NCI-H2196 treated with DMSO at 0.1 percent for 48 hours (cell line): ENCODE measurements around the gene RPL5.

Source experiments
- DNase-seq: peaks from one replicate; lab custom pipeline; 2025; ENCODE audit not compliant: unreplicated experiment; lab: John Stamatoyannopoulos, UW

Gene RPL5

GRCh38 chr1:92854101-92854785, 22.4 kb downstream of the RPL5 start:
- no peak for DNase-seq

DNA sequence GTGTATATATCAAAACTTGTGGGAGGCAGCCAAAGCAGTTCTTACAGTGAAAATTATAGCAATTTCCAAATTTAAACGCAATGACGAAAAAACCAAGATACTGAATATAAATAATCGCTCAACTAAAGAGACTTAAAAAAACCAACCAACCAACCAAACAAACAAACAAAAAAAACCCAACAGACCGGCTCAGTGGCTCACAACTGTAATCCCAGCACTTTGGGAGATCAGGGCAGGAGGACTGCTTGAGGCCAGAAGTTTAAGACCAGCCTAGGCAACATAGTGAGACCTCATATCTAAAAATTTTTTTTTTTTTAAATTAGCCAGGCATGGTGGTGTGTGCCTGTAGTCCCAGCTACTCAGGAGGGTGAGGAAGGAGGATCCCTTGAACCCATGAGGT, 23.4 kb downstream of the RPL5 start:
- no peak for DNase-seq

GRCh38 chr1:92857817-92858216, 26.0 kb downstream of the RPL5 start:
- DNase-seq: no peak

DNA sequence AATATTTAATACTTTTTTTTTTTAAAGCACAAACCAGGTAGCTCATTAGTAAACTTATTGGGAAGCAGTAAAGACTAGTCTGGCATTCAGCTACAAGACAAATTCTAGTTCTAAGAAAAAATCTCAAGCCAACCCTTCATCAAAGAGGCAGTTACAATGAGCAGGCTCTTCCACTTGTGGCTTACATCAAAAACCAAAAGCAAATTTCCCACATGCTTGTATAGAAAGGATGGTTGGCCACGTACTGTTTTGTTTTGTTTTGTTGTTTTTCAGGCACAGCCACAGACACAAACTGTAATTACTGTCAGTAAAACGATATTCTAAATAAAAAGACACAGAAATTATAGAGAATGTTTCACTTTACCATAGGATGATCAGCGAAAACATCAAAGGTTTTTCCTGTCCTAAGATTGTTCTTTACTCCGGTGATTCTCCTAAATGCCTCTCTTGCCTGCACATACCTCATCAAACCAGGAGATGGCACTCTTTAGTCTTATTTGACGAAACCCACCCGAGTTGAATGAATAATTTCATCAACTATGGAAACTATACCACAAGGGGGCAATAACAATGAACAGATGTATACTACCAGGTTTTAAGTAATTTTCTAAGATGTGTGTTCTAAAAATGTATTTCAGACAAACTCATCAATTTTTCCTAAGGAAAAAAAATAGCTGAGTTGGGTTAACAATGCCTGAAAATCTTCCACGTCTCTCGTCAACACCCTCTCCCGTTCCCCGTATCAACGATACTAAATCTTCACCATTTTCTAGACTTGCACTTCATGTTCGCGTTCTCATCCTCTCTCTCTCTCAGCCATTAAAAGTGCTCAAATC, 26.9 kb downstream of the RPL5 start:
- peak; percentile 75 for DNase-seq

DNA sequence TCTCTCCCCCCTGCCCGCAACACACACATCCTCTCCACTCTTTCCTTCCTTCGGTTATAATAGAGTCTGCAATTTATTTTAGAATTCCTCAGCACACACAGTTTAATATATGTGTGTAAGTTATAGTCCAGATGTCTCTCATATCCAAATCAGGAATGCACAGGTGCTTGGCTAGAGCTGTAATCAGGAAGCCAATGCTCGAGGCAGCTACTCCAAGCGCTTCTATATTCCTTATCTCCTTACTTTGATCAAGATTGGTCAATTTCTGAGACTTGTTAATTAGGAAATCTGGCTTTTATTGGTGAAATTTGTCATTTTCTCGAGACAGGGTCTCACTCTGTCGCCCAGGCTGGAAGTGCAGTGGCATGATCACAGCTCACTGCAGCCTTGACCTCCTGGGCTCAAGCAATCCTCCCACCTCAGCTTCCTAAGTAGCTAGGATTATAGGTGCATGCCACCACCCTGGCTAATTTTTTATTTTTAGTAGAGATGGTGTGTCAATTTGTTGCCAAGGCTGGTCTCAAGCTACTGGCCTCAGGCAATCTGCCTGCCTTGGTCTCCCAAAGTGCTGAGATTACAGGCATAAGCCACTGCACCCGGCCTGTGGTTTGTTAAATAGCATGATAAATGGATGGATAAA, 27.7 kb downstream of the RPL5 start:
- DNase-seq: no peak

DNA sequence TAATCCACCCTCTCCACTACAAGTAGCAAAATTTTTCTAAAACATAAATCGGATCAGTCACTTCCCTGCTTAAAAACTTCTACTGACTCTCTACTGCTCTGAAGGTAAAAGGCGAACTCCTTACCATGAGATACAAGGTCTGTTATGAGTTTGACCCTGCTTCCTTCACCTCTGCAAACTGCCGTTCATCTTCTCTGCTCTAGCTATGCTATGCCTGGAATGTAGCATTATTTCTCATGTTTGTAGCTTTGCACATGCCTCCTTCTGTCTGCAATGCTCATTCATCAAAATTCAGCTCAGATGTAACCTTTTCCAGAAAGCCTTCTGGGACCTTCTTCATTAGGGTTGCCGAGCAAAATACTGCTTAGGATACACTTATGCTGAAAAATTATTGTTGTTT, 30.8 kb downstream of the RPL5 start:
- no peak for DNase-seq

DNA sequence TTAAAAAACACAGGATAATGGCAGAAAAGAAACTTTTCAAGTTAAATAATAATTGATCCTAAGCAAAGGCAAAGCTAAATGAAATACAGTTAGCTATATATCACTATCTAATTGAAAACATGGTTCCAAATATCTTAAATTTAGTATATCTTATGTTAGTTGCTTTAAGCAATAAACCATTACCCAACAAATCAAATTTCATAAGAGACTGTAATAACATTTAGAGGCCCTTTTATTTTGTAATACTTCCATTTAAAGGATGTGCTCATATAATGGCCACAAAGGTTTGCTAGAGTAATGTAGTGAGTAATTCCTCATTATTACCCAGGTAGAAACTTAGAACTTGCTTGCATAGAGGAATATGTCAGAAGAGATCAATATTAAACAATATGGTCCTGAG, 32.3 kb downstream of the RPL5 start:
- DNase-seq: no peak

DNA sequence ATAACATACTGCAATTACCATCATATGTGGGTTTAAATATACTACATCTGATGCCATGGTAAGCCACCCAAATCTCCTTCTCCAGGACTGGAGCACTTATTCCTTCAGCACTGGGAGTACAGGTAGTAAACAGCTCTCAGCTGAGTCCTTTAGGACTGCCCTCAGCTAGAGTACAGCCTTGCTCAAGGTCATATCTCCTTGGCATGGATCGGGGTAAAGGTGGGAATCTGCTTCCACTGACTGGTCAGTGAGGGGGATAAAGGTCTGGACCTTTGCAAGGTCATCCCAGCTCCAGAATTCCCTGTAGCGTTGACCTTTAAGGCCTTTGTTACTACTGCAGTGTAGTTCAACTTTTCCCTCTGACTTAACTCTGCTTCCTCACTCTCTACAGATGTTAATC, 38.8 kb downstream of the RPL5 start:
- DNase-seq: no peak

DNA sequence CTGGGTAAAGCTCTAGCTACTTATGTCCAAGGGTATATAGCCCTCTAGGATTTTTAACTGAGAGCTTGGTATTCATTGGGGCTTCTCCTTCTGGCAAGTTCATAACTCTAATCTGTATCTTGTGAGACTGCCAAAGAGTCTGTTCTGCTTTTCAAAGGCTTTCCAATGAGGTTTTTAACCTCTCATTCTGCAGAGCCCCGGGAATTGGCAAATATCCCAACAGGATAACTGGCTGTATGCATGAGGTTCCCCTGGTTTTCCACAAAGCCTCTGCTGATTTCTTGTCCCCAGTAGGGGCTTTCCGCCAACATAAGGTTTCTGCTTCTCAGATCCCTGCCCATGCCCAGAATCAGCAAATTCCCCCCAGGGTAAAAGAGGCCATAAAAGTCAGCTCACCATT, 40.9 kb downstream of the RPL5 start:
- DNase-seq: no peak

DNA sequence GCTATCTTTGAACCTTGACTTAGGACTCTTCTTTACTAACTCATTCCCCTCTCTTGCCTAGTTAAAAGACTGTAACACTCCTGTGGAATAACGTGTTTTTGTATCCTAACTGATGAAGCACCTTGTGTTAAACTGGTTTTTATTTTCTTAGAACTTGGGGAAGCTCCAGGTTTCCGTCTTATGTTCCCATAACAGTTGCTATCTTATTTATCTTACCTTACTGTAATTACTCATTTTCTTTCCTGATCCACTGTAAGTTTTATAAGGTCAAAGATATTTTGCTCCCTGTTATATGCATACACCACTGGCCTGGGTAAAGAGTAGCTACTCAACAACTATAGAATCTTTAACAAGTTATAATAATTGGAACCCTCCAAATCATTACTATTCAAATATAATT, 43.1 kb downstream of the RPL5 start:
- no peak for DNase-seq

DNA sequence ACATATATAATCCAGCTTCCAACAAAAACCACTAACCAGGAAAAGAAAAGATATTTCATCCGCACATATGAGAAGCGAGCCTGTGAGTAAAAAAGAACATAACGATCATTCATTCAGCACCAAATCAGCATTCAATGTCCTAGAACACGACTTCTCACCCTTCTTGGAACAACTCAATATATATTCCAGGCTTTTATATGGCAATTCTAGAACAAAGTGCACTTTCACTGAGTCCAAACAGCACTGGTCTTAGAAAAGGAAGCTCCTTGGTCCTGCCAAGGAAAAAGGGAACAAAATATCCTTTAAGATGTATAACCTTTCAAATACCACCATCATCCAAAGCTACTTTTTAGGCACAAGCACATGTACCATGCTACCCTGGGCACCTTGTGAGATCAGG, 44.5 kb downstream of the RPL5 start:
- no peak for DNase-seq

- DNase-seq: no peak
These were observed 45.4 kb downstream of the RPL5 start for GRCh38 chr1:92877081-92877711.

- peak; percentile 23 for DNase-seq
These were observed 46.0 kb downstream of the RPL5 start for GRCh38 chr1:92877792-92878191.

DNA sequence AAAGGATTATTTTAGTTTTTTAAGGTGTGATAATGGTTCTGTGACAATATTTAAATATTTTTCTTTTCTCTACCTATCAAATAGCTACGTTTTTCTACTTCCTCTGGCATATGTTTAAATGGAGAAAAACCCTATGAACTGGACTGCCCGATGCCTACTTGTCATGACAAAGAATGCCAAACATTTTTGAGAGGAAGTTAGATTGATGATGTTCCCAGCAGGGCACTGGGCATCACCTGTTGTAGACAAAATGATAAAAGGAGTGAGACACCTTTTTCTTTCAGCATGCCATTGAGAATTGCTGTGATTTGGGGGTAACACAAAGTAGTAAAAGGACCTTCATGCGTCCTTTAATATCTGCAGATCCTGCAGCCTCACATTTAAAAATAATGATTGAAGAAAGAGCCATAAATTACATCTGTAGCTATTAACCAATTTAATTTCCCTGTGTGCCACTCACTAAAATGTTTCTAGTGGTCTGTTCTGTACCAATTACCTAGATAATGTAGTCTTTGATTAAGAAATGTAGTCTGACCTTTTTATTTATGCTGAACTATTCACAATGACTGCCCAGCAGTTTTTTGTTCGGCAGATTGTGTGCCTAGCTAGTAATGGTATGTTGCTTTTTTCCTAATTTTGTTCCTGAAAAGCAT, 47.6 kb downstream of the RPL5 start:
- no peak for DNase-seq

DNA sequence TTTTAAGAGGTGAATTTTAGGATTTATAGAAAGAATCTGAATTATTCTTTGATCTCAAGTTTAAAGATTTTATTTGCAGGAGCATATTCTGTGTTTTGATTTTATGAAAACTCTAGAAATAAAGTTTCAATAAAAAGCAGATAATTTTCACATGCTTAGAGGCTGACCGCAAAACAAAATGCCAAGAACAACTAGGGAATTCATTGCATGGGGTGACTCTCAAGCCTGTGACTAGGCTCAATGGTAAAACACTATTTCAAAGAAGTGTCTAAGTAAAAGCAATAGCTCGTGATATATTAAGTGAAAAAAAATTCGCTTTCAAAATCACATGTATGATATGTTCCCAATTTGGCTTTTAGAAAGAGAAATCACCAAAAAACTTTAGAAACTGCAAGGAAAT, 49.6 kb downstream of the RPL5 start:
- no peak for DNase-seq

DNA sequence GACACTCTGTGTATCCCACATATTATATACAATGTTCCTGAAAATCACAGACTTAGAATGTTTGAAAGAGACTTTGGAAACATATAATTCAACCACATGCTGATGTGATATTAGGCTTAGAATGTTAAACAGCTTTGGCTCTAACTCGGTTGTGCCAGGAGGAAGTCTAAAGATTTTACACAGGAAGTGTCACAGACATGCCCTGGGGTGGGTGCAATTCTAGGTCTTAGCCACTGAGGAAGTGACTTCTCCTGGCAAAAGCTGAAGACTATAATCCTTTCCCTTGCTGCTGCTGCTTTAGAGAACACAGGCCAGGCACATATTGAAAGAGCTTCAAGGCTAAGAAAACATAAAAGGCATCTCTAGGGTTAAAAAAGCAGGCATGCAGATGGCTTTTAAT, 51.0 kb downstream of the RPL5 start:
- no peak for DNase-seq

- DNase-seq: no peak
These were observed 51.5 kb downstream of the RPL5 start for GRCh38 chr1:92883297-92883696.

GRCh38 chr1:92884195-92884594, 52.4 kb downstream of the RPL5 start:
- no peak for DNase-seq

DNA sequence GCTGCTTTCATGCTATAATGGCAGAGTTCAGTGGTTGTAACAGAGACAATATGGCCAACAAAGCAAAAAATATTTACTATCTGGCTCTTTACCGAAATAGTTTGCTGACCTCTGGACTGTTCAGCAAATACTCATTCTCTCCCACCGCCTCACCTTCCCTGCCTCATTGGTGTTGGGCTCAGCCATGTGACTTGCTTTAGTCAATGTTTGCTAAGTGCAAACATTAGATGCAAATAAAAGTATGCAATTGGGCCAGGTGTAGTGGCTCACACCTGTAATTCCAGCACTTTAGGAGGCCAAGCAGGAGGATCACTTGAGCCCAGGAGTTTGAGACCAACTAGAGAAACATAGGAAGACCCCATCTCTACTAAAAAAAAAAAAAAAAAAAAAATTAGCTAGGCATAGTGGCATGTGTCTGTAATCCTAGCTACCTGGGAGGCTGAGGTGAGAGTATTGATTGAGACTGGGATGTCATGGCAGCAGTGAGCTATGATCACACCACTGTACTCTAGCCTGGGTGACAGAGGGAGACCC, 55.1 kb downstream of the RPL5 start:
- DNase-seq: peak; percentile 20

DNA sequence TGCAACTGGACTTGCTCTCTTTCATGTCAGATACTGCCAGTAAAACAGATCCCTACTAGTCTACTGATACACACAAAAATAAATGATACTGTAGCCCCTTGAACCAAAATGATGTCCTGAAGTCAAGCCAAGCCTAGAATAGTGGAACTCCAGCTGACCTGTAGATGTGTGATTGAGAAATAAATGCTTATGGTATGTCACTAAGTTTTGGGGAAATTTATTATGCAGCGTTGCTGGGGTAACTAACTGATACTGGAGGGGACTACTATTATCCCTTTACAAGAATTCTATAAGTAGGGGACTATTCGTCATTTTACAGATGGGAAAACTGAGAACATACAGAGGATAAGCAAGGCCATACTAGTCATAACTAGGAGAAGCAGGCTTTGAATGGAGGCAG, 55.6 kb downstream of the RPL5 start:
- no peak for DNase-seq
